Astrocyte of the cerebellum (primary cell): ENCODE data around the gene GPR143.
"Not testable (repeated sequence)": the region's sequence is repeated elsewhere in the genome, so short reads cannot be mapped to it uniquely, and the experiment has no call there.

Source experiments
- DNase-seq: peaks from one replicate; pipeline ENCODE4 v3.0.0-alpha.2; 2011; ENCODE audit warnings: low read depth
- H3K4me3 ChIP-seq: 2 replicates; pipeline ENCODE4 v1.5.1; 2011; ENCODE audit warnings: mild to moderate bottlenecking, low read depth, low read length, moderate library complexity
- CTCF ChIP-seq: IDR thresholded peaks from 2 replicates; pipeline ENCODE4 v1.5.1; 2012; ENCODE audit warnings: low read length, low read depth, moderate library complexity, mild to moderate bottlenecking; ENCODE audit errors: missing control alignments
- in situ Hi-C: cut with HindIII; loops from 2 replicates; pipeline ENCODE4 v1.10.0; 2017; ENCODE audit warnings: low sequenced_read_pairs

Gene GPR143

DNA sequence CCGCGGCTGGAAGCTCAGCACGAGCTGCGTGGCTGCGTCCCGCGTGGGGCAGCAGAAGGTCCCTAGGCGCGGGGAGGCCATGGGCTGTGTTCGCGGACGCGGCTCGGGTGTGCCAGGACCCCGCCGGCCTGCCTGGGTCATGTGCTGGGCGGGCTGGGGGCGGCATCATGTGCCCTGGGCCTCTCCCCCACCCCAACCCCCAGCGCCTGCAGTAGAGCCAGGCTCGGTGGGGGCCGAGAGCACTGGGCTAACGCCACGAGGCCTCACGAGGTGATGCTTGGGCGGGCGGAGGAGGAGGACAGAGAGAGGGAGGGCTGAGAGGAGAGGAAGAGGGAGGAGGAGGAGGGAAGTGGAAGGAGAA, at the start of gene GPR143:
Gene GPR143 (minus strand): TSS at position 111 of the 361 bp plus-strand sequence. CDS start 30 bp downstream, at position 81.
- no peak within 1 kb of the TSS for H3K4me3 ChIP-seq
- no peak for TF ChIP-seq CTCF
- DNase-seq = no peak
- in situ Hi-C loops = no loop called here

DNA sequence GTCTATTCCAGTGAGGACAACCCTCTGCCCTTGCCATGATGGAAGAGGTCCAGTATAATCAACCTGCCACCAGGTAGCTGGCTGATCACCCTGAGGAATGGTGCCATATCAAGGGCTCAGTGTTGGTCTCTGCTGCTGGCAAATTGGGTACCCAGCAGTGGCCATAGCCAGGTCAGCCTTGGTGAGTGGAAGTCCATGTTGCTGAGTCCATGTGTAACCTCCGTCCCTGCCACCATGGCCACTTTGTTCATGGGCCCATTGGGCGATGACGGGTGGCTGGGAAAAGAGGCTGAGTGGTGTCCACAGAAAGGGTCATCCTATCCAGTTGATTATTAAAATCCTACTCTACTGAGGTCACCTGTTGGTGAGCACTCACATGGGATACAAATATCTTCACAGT, 45.4 kb upstream of the GPR143 start:
- in situ Hi-C loops, H3K4me3 ChIP-seq, DNase-seq: not testable (repeated sequence)

- H3K4me3 ChIP-seq, in situ Hi-C loops, DNase-seq: not testable (repeated sequence)
Observed at GRCh38 chrX:9809876-9810275, 44.2 kb upstream of the GPR143 start.

DNA sequence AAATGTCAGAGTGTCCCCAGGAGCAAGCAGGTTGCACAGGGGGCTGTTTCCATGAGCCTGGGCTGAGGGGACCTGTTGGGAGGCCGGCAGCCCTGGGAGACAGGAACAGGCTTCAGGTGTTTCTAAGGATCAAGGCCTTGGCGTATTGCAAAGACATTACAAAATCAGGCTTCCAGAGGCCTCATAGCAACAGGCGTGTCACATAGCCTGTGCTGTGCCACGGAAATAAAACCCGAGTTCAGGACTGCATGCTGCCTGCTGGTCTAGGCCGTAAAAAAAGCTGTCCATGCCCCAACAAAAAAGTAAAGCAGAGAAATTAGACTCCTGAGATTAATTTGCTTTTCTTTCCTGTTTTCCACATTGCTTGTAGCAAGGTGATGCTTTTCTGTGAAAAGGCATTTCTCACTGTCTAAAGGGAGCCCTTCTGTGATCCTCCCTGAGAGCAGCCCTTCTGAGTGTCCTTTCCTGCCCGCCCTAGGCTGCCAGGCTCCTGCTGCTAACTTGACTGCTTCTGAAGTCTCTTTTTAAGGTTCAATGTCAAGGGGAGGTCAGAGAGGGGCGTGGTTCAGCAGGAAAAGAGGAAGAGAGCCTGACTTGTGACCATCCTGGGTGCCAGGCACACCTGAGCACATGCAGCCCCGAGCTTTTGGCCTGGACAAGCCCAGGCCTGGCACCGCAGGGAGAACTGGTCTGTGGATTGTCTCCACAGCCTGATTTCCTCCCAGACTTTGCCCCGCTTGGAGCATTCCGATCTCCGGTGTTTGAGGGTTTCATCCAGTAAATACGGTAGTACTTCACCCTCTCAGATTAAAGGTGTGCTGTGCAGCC, 41.9 kb upstream of the GPR143 start:
- no peak overlapping the region for H3K4me3 ChIP-seq
- no peak for TF ChIP-seq CTCF
- no peak for DNase-seq
- in situ Hi-C loops = no loop called here

- TF ChIP-seq CTCF = no peak
- H3K4me3 ChIP-seq = no peak overlapping the region
- DNase-seq = no peak
- in situ Hi-C loops = no loop called here
Observed at GRCh38 chrX:9805956-9806355, 40.3 kb upstream of the GPR143 start.

DNA sequence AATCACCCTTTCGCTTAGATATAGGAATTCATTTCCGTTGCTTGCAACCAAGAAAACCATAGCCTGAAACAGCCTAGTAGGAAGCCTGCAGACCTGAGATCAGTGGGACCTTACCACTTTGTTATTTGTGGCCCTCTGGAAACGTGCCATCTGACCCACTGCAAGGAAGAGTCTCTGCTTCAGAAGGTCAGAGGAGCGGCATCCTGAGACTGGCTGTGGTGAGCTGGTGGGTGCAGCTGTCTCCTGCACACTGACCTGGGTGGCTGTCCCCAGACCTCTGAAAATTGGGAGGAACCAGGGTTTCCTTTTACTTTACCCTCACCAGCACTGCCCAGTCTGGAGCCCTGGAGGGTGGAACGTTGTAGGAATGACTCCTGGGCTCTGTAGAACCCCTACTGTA, 38.8 kb upstream of the GPR143 start:
- in situ Hi-C loops = no loop called here
- no peak overlapping the region for H3K4me3 ChIP-seq
- TF ChIP-seq CTCF = no peak
- DNase-seq = no peak

- H3K4me3 ChIP-seq = no peak overlapping the region
- no peak for TF ChIP-seq CTCF
- in situ Hi-C loops = no loop called here
- DNase-seq = no peak
Observed at GRCh38 chrX:9802737-9803136, 37.1 kb upstream of the GPR143 start.
